NCI-H82 (cell line): ENCODE measurements around the gene BEST4.
"Not testable (repeated sequence)": the region's sequence is repeated elsewhere in the genome, so short reads cannot be mapped to it uniquely, and the experiment has no call there.

Experiments
- DNase-seq: peaks from one replicate; lab custom pipeline; 2025; lab: John Stamatoyannopoulos, UW

Gene BEST4

DNA sequence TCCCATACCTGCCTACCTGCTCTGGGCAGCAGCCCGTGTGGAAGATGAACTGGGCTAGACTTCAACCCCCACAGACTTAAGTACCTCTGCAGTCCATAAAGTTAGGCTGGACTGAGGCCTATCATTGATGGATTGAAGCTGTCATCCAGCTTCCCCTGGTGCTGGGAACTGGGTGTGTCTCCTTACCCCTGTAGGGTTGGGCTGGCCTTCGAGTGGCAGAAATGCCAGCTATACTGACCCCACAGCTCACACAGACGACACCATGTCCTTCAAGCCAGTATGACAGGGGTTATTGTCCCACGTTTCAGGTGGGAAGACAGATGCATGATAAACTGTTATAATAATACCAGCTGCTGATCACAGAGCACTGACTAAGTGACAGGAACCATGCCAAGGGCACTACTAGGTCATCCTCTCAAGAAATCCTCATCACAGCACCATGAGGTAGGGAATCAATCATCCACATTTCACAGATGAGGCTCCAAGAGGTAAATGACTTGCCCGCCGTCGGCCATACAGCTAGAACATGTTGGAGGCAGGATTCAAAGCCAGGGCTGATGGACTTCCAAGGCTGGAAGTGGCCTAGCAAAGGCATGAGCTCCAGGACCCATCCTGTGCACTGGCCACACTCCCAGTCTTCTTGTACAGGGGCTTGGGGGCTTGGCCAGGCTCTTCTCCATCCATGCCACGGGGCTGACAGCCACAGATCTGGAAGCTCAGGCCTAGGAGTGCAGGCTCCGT is at the start of gene BEST4:
TSS of gene BEST4 (minus strand) at position 51 of the 741 bp plus-strand sequence. CDS start 465 bp downstream, outside the sequence.
- DNase-seq: no peak

DNA sequence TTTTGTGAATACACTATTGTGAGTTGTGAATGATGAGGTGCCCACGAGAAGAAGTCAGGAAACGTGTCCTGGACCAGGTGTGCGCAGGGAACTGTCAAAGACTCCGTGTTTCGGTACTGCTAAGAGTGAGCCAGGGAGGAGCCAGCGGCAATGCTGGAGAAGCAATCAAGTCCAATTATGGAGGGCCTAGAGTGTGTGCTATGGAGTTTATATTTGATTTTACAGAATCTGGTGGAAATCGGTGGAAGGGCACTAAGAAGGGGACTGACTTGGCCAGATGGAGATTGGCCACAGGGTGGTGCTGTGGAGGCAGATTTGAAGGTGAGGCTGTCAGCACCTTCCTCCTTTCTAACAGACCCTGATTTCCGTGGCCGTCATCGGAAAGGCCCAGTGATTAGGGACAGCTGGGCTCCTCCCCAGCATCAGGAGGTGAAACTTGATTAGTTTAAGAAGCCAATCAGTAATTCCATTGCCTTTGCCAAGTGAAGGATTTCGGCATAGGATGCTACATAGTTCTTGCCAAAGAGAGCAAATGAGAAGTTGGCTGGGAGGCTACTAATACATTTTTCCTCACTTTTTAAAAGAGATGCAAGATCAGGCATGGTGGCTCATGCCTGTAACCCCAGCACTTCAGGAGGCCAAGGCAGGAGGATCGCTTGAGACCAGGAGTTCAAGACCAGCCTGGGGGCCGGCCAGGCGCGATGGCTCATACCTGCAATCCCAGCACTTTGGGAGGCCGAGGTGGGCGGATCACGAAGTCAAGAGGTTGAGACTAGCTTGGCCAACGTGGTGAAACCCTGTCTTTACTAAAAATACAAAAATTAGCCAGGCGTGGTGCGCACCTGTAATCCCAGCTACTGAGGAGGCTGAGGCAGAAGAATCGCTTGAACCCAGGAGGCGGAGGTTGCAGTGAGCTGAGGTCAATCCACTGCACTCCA is 48.0 kb upstream of the BEST4 start:
- peak; percentile 97 for DNase-seq

DNA sequence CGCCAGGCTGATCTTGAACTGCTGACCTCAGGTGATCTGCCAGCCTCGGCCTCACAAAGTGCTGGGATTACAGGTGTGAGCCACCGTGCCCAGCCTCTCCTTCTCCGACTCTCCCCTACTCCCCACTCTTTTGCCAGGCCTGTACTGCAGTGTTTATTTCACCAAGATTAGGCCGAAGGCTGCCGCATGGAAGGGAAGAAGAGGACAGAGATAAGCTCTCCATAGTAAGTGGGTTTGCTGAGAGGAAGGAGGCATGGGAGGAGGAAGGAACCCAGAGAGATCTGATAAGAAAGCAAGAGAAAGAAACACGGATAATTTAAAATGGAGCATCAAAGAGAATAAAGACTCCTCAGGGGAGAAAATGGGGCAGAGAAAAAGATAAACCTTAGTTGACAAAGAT is 46.4 kb upstream of the BEST4 start:
- DNase-seq: no peak

DNA sequence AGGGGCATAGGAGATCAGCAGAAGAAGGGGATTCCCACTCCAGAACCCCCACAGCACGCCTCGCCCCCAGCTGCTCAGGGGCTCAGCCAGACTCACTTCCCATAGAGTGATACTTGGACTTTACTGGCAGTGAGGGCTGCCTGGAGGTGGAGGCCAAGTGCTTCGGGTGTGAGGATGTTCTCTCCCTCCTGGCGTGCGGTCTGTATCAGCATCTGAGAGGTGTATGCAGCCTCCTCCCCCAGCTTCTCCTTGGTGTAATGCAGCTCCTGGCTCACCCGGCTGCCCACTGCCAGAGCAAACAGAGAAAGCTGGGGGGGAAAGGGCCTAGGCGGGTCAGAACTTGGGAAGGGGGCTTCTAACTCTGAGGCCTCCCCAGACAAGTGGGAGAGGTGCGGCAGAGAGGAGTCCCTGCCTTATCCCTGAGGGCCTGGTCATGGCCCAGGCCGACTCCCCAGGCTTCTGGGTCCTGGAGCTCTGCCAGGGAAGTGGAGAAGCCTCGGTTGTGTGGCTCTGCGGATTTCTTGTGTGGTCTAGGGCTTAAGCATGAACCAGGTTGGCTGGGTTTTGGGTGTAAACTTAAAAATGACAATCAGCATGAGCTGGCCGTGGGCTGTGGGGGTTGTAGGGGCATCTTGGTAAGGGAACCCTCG is 44.2 kb upstream of the BEST4 start:
- no peak for DNase-seq

DNA sequence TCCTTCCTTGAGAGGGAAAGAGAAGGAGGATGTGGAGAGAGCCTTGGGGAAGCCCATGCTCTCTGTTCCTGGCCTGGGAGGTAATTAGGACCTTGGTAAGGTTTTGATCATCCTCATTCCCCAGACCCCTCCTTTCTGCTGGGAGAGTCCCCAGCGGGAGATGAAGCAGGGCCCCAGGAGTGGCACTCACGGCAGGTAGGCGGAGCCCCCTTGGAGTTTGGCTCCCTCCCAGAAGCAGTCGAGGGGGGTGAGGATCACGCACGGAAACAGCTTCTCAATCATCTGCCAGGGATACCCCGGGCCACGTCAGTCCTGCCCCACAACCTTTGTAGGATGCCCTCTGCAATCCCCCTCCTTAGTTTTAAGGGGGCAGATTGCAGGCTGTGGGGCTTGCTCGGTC is 43.5 kb upstream of the BEST4 start:
- DNase-seq: no peak

DNA sequence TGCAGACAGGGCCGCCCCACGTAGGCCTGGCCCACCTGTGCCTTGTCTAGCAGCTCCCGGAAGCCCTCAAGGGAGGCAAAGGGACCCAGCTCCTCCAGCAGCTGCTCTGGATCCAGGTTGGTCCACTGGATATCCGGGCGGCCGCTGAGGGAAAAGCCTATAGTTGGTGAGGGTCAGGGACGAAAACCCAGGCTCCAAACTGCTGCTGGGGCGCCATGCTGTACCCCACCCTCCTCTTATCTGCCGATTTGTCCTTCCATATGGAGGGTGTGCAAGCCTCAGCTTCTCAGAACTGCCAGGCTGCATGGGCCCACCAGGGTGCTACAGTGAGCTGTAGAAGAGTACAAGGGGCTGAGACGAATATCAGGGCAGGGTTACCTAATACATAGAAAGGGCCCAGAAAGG is 42.9 kb upstream of the BEST4 start:
- DNase-seq: peak; percentile 30

DNA sequence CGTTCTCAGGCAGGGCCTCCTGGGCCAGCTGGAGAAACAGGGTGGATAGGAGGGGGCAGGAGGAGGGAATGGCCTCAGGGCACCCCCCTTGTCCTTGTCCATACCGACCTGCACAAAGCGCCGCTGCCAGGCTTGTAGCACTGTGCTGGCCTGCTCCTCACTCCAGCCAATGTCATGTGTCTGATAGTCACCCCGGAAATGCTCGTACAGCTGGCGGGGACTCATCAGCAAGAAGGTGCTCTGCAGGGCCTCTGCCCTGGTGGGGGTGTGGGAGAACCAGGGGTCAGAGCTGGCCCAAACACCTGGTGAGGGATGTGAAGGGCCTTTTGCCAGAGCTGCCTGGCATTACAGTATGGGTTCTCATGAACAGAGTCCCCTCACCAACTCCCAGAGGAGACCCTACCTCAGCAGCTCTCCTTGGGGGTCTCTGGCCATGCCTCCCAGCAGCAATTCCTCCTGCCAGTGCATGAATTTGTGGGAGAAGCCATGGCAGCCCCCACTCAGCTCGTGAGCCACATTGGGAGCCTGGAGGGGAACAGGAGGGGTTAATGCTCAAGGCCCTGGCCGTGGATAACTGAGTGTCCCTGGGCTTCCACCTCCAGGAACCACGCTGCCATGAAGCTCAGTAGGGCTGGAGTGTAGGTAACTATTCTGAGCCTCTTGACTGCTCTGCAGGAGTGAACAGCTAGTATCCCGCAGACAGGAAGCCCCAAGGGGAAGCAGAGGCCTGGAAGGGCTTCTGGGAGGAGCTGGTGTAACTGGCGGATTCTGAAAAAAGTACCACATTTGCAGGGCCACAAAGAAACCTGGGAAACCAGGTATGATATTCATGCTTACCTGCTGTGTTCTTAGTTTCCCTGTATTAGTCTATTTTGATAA is 41.8 kb upstream of the BEST4 start:
- no peak for DNase-seq

DNA sequence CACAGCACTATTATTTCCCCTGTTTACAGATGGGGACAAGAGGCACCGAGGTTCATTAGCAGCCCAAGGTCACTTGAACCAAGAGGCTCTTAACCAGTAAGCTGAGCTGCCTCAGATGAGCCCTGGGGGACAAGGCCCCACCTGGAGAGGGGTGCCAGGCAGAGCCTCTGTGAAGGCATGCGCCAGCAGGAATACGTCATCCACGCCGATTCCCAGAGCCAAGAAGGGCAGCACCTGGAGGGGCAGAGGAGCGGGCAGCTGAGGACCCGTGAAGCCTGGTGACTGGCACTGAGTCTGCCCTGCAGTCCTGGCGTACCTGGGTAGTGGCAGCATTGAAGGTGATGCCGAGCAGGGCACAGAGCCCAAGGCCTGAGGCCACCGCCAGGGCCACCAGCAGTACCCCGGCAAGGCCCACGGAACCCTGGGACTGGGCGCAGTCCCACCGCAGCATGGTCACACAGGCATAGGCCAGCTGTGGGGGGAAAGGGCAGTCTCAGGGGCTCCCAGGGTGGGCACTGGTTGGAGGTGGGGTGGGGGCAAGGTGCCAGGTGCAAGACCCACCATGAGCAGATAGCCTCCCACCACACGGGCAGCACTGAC is 41.0 kb upstream of the BEST4 start:
- DNase-seq: no peak

DNA sequence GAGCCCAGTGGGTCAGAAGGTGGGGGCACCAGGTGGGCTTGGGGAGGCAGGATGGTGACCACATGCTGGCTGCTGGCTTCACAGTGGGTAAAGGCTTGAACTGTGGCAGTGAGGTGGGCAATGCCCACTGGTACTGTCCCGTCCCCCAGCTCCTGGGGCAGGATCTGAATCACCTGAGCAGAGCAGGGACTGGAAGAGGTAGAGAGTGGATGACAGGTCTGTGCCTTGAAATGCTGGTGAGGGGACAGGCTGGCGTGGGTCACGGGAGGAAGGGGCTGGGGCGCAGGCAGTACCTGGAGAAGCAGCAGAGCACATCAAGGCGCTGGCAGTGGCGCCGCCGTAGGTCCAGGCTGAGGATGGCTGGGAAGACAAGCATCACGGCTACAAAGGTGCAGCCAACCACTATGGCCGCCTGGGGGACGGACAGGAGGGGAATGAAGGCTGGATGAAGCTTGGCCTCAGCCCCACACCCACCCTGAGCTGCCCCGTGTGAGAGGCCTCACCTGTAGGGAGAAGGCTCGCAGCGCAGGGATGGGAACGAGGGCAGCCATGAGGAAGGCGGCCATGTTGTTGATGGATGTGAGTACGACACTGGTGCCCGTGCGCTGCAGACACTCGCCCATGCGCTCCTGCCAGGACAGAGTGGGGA is 40.2 kb upstream of the BEST4 start:
- DNase-seq: no peak

DNA sequence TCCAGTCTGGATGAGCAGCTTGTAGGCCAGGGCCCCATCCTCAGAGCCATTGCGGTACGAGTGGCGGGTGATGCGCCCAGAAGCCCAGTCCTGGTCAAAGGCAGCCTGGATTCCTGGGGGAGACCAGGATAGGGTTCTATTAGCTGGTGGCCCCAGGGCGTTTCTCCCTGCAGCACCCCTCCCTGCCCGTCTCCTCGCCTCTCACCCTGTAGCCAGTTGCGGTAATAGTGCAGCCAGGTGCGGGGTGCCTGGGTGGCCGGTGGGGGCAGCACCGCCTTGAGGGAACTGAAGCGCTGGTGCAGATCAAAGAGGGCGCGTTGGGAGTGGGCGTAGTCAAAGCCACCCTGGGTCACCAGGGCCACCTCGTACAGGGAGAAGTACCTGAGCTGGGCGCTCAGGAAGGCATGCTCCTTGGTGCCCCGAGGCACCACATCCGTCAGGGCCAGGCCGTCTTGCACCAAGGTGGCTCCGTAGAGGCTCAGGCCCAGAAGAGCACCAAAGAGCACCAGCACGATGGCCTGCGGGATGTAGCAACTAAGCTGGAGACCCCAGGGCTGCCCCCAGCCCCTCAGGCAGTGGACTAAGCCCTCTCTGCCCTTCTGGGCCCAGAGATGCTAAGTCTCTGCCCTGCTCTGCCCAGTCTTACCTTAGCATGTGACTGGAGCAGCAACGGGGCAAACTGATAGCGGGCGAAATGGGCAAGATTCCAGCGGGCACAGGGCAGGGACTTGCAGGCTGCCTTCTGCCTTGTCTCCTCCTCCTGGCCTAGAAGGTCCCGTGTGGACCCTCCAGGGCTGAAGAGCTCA is 39.4 kb upstream of the BEST4 start:
- no peak for DNase-seq

DNA sequence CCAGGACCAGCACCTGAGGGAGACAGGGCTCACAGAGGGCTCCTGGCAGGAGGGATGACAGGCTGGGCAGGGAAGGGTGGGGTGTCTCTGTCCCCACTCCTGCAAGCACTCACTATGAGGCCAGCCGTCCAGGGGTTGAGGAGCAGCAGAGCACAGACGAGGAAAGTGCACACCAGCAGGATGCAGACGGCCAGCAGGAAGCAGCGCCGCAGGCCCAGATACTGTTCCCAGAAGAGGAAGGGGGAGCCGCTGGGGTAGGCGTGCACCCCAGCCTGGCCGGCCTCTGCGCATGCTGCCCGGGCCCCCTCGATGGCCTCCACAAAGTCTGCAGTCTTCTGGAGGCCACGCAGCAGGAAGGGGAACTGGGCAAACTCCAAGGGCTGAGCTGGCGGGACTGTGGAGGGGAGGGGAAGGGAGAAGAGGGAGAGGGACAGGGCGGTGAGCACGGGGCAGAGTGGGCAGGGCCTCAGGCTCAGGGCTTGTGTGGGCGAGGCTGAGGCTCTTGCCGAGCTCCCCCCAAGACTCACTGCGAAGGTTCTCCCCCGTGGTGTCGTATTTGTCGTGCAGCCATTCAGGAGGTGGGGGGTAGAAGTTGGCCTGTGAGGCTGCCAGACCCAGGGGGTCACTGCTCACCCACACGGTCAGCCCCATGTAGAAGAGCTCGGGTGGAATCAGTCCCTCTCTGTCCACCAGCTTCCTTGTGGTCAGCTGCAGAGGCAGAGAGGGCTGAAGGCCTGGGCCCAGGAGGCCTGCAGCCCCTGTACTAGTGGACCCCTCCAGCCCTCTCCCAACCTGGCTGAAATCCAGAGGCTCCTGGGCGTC is 38.6 kb upstream of the BEST4 start:
- DNase-seq: no peak

DNA sequence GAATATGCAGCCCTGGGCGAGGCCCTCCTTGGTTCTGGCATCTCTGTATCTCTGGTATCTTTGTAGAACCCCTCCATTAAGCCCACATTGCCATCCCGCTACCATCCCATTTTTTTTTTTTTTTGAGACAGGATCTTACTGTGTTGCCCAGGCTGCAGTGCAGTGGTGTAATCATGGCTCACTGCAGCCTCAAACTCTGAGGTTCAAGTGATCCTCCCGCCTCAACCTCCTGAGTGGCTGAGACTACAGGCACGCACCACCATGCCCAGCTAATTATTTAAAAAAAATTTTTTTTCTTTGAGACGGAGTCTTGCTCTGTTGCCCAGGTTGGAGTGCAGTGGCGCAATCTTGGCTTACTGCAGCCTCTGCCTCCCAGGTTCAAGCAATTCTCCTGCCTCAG is 36.4 kb upstream of the BEST4 start:
- DNase-seq: not testable (repeated sequence)

DNA sequence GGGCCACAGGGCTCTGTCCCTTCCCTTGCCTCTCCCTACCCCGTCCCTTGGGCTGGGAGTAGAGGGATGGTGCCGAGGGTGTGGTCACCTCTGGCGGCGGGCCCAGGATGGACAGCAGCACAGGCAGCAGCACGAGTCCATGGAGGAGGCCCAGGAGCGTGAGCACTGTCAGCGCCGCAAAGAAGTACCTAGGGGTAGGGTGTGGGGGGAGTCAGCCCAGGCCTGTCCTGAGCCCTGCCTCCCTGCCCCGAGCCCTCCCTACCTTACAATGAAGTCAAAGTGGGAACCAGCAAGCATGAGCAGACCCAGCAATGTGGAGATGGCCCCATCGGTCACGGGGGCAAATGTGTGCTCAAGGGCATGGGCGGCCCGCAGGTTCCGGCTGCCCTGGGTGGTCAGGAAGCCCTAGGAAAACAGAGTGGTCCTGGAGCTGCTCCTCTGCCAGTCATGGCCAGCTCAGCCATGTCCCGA is 35.0 kb upstream of the BEST4 start:
- no peak for DNase-seq

DNA sequence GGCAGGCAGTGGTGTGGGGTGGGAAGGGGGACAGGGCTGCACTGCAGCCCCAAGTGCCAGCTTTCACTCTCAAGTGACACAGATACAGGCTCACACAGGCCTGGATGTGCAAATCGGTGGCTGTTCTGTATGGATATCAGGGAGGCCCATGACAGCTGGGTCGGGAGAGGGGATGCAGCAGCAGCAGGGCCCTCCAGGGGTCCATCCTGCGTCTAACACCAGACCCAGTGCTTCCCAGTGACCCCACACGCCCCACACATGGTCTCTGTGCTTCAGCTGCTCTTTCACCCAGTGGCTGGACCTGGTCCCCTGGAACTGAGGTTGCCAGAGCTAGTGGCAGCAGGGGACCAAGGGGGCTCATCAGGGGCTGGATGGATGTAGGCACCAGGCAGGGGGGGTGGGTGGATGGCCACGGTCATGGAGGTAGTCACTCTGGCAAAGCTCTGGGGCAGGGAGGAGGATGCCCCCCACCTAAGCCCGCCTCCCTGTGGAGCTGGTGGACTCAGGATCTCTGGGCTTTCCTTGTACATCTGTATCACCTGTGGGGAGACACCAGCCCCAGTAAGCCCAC is 34.2 kb upstream of the BEST4 start:
- DNase-seq: no peak

DNA sequence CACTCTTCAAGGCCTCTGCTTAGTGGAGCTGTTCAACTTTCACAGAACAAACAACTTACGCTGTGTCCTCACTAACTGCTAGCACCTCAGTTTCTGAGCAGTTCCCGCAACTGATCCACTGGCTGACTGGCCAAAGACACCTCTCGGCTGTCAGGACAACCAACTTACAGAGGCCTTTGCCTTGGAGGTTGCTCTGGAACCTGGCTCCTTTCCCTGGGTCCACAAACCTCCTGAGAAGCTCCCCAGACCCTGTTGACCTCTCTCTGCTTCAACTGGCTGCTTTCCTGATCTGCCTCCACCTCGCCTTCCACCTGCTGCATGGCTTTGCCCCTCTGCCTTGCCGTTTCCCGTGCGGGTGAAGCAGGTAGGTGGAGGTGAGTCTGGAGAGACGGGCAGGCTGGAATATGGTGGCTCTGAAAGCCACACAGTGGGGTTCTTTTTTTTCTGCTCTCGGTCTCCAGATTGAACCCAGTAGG is 33.3 kb upstream of the BEST4 start:
- DNase-seq: no peak

DNA sequence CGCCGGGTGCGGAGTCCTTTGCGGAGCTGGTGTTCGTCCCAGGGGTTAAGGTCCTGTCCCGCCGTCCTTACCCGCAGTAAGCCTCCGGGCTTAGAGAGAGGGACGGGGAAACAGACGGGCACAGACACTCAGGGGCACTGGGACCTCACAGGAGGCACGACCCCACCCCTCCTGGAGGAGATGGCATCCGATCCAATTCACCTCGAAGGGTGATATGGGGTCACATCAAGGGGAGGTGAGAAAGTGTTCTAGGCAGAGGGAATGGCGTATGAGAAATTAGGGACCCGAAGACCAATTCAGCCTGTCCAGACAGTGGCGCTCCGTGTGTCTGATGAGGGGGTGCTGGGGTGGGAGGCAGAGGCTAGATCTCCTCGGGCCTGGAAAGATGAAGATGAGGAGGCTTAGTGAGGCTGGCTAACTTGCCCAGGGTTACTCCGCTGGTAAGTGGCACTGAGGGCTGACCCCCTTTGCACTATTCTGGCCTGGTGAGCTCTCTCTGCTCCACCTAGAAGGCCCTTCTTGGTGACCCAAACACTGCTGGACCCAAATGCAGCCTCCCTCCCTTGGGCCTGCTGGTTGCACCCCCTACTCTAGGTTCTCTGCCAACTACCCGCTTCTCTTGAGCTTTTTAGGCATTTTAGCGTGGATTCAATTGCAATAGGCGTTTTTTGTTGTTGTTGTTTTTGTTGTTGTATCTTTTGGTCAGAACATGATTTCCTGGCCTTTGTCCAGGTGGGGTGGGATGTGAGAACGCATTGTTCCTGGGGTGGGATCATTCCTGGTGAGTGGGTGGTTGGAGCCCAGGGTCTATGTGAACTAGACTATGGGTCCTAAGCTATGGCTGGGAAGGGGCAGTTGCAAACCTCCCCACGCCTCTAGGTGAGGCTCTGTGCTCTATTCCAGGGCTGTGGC is 32.6 kb upstream of the BEST4 start:
- no peak for DNase-seq

DNA sequence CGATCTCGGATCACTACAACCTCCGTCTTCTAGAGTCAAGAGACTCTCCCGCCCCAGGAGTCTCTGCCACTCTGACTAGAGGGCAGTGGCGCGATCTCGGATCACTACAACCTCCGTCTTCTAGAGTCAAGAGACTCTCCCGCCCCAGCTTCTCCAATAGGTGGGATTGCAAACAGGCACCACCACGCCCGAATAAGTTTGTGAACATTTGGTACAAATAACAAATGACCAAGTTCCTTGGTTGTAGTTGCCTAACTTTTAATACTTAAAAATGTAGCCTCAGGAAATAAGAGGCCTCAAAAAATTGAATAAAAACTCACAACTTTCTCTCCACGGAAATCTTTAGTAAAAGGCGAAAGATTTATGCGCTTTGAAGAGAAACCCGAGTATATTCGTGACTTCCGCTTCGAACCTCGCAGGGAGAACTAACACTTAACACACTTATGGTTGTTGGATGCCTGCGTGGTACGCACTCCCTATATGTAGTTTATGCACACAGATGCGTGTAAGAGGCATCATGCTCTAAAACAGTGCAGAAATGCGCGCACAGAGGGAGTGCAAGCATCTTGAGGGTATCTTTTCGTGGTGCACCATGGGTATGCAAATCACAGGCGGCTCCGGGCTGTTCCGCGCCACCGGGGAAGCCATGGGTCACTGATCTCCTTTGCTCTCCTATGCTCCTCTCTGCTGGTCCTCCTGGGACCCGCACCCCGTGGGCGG is 31.8 kb upstream of the BEST4 start:
- DNase-seq: peak; percentile 99
